ENCODE data around the gene IFIT5.
"Not testable (repeated sequence)": the region's sequence is repeated elsewhere in the genome, so short reads cannot be mapped to it uniquely, and the experiment has no call there.

IFIT5 gene

GRCh38 chr10:89414146-89414878 lies at the start of gene IFIT5:
Gene IFIT5, plus strand, starts transcription at chr10:89414568. Its CDS starts 231 bp downstream, at chr10:89414799.
- DNase-seq (ENCODE audit: low read depth in 2 of 2): peak; percentile 22 to 51

GRCh38 chr10:89367529-89367928 lies 46.8 kb upstream of the IFIT5 start:
- DNase-seq (ENCODE audit: low read depth in 2 of 2): no peak

- no peak for DNase-seq (ENCODE audit: low read depth in 2 of 2)
Observed at GRCh38 chr10:89368129-89368528, 46.2 kb upstream of the IFIT5 start.

GRCh38 chr10:89369156-89370105 lies 44.9 kb upstream of the IFIT5 start:
- no peak for DNase-seq (ENCODE audit: low read depth in 2 of 2)

GRCh38 chr10:89371079-89371478 lies 43.3 kb upstream of the IFIT5 start:
- no peak for DNase-seq (ENCODE audit: low read depth in 2 of 2)

- no peak for DNase-seq (ENCODE audit: low read depth in 2 of 2)
Observed at GRCh38 chr10:89371987-89372386, 42.4 kb upstream of the IFIT5 start.

GRCh38 chr10:89373916-89374711 lies 40.3 kb upstream of the IFIT5 start:
- DNase-seq (ENCODE audit: low read depth in 2 of 2): no peak

GRCh38 chr10:89374713-89375141 lies 39.6 kb upstream of the IFIT5 start:
- DNase-seq (ENCODE audit: low read depth in 2 of 2): no peak

- no peak for DNase-seq (ENCODE audit: low read depth in 2 of 2)
Observed at GRCh38 chr10:89377705-89378637, 36.4 kb upstream of the IFIT5 start, which contains the start of gene IFIT1B. Gene IFIT1B, plus strand, starts transcription at chr10:89378056. Its CDS starts 80 bp downstream, at chr10:89378136.

- DNase-seq (ENCODE audit: low read depth in 2 of 2): no peak
Observed at GRCh38 chr10:89379103-89379502, 35.3 kb upstream of the IFIT5 start.

GRCh38 chr10:89382757-89383156 lies 31.6 kb upstream of the IFIT5 start:
- no peak for DNase-seq (ENCODE audit: low read depth in 2 of 2)

GRCh38 chr10:89384474-89385340 lies 29.7 kb upstream of the IFIT5 start:
- DNase-seq (ENCODE audit: low read depth in 2 of 2): no peak

- DNase-seq (ENCODE audit: low read depth in 2 of 2): no peak
Observed at GRCh38 chr10:89388806-89389205, 25.6 kb upstream of the IFIT5 start.

GRCh38 chr10:89389254-89389653 lies 25.1 kb upstream of the IFIT5 start:
- no peak for DNase-seq (ENCODE audit: low read depth in 2 of 2)

- DNase-seq (ENCODE audit: low read depth in 2 of 2): no peak
Observed at GRCh38 chr10:89390476-89391225, 23.7 kb upstream of the IFIT5 start.

- not testable (repeated sequence) for DNase-seq (ENCODE audit: low read depth in 2 of 2)
Observed at GRCh38 chr10:89391226-89391576, 23.2 kb upstream of the IFIT5 start.

GRCh38 chr10:89391907-89392756 lies 22.2 kb upstream of the IFIT5 start, which contains the start of gene IFIT1:
Gene IFIT1, plus strand, starts transcription at chr10:89392623. Its CDS starts 90 bp downstream, at chr10:89392713.
- peak; percentile 7 to 18 for DNase-seq (ENCODE audit: low read depth in 2 of 2)

- DNase-seq (ENCODE audit: low read depth in 2 of 2): no peak
Observed at GRCh38 chr10:89392974-89393373, 21.4 kb upstream of the IFIT5 start.
